ENCODE results near the gene FSTL5. TPM values are rescaled to one million over a fixed set of nuclear protein-coding genes. Genes with fewer than 3 reads are reported as not detected.

FSTL5 gene
- total and polyA plus RNA-seq, 2 of the 8 experiments (the other 6 are each of a cell fraction or from before 2014, with no cell fraction given): 0.09 to 0.32 TPM

DNA sequence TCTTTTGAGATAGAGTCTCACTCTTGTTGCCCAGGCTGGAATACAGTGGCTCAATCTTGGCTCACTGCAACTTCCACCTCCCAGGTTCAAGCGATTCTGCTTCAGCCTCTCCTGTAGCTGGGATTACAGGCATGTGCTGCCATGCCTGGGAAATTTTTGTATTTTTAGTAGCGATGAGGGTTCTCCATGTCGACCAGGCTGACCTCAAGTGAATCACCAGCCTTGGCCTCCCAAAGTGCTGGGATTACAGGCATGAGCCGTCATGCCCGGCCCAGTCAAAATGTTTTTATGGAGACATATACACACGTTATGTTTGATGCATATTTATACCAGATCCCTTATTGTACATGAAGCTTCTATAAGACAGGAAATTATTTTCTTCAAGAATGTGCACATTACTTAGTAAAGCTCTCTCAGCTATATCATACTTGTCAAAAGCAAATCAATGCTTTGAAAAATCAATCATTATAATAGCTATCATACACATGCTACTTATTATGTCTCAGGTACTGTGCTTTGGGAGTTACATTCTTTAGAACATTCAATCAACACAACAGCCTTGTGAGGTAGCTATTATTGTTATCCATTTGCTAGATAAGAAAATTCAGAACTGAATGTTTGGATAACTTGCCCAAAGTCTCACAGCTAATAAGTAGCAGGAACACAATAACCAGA, 269.2 kb downstream of the FSTL5 start (continued):
- no peak for TF ChIP-seq SUZ12 (IDR thresholded peaks at IDR 0.05; ENCODE audit: low read length)
- TF ChIP-seq PHF8 (conservative IDR thresholded peaks at IDR 0.05; ENCODE audit: low read depth, low read length): no peak
- no peak for TF ChIP-seq CTBP2 (IDR thresholded peaks at IDR 0.05; ENCODE audit: borderline replicate concordance, insufficient read depth, insufficient read length, low read length)
- TF ChIP-seq EZH2 (IDR thresholded peaks at IDR 0.05; ENCODE audit: low read depth, low read length, severe bottlenecking): no peak
- no peak for TF ChIP-seq BRCA1 (IDR thresholded peaks at IDR 0.05; ENCODE audit: low read depth, low read length)
- no peak for TF ChIP-seq JUND (IDR thresholded peaks at IDR 0.05; ENCODE audit: low read length)
- TF ChIP-seq CEBPB (IDR thresholded peaks at IDR 0.05; ENCODE audit: low read depth, low read length): no peak
- TF ChIP-seq TAF7 (optimal IDR thresholded peaks at IDR 0.05; ENCODE audit: borderline replicate concordance, low read depth, low read length): no peak

Measured in H1 (cell line).